NCI-H2196 (cell line): ENCODE measurements around the gene CNTNAP4.

Experiments
- DNase-seq: peaks from one replicate; lab custom pipeline; 2025; ENCODE audit not compliant: unreplicated experiment; lab: John Stamatoyannopoulos, UW

The CNTNAP4 gene

GRCh38 chr16:76276745-76277438 lies at the start of gene CNTNAP4:
Gene CNTNAP4 (plus strand): TSS chr16:76277401. CDS start chr16:76277663, 262 bp downstream.
- no peak for DNase-seq

- DNase-seq = no peak
These were observed 48.6 kb upstream of the CNTNAP4 start for GRCh38 chr16:76228546-76229146.

- DNase-seq = no peak
These were observed 44.5 kb upstream of the CNTNAP4 start for GRCh38 chr16:76232704-76233103.

GRCh38 chr16:76235025-76235424 lies 42.2 kb upstream of the CNTNAP4 start:
- no peak for DNase-seq

GRCh38 chr16:76235426-76235825 lies 41.8 kb upstream of the CNTNAP4 start:
- no peak for DNase-seq

- no peak for DNase-seq
These were observed 39.7 kb upstream of the CNTNAP4 start for GRCh38 chr16:76237471-76237870.

- no peak for DNase-seq
These were observed 35.4 kb upstream of the CNTNAP4 start for GRCh38 chr16:76241755-76242154.

- no peak for DNase-seq
These were observed 33.6 kb upstream of the CNTNAP4 start for GRCh38 chr16:76243620-76244019.

GRCh38 chr16:76246587-76246986 lies 30.6 kb upstream of the CNTNAP4 start:
- DNase-seq = no peak

GRCh38 chr16:76265434-76266045 lies 11.7 kb upstream of the CNTNAP4 start:
- DNase-seq = peak; percentile 4

- DNase-seq = no peak
These were observed 8.4 kb upstream of the CNTNAP4 start for GRCh38 chr16:76268824-76269223.

- no peak for DNase-seq
These were observed 344 bp downstream of the CNTNAP4 start for GRCh38 chr16:76277460-76278030.

- no peak for DNase-seq
These were observed 885 bp downstream of the CNTNAP4 start for GRCh38 chr16:76278086-76278485.

- DNase-seq = no peak
These were observed 1.8 kb downstream of the CNTNAP4 start for GRCh38 chr16:76278980-76279379.

- DNase-seq = no peak
These were observed 3.4 kb downstream of the CNTNAP4 start for GRCh38 chr16:76280421-76281215.

- DNase-seq = no peak
These were observed 10.3 kb downstream of the CNTNAP4 start for GRCh38 chr16:76287466-76287865.

- DNase-seq = no peak
These were observed 15.0 kb downstream of the CNTNAP4 start for GRCh38 chr16:76292218-76292617.

- no peak for DNase-seq
These were observed 16.8 kb downstream of the CNTNAP4 start for GRCh38 chr16:76293980-76294379.

GRCh38 chr16:76294396-76295214 lies 17.4 kb downstream of the CNTNAP4 start:
- DNase-seq = no peak

GRCh38 chr16:76297941-76298340 lies 20.7 kb downstream of the CNTNAP4 start:
- no peak for DNase-seq
